Measurements from ENCODE around the gene CAPSL.

- TF ChIP-seq EZH2 (IDR thresholded peaks at IDR 0.05; ENCODE audit: insufficient read depth, poor library complexity, severe bottlenecking): no peak
- no peak for TF ChIP-seq EZH2phosphoT487 (IDR thresholded peaks at IDR 0.05; ENCODE audit: insufficient read depth, low read depth)
These were observed 75.3 kb downstream of the CAPSL start for GRCh38 chr5:35863159-35863558.
